ENCODE results near the gene GINS1.
"Not testable (repeated sequence)": the region's sequence is repeated elsewhere in the genome, so short reads cannot be mapped to it uniquely, and the experiment has no call there.

GINS1 gene

DNA sequence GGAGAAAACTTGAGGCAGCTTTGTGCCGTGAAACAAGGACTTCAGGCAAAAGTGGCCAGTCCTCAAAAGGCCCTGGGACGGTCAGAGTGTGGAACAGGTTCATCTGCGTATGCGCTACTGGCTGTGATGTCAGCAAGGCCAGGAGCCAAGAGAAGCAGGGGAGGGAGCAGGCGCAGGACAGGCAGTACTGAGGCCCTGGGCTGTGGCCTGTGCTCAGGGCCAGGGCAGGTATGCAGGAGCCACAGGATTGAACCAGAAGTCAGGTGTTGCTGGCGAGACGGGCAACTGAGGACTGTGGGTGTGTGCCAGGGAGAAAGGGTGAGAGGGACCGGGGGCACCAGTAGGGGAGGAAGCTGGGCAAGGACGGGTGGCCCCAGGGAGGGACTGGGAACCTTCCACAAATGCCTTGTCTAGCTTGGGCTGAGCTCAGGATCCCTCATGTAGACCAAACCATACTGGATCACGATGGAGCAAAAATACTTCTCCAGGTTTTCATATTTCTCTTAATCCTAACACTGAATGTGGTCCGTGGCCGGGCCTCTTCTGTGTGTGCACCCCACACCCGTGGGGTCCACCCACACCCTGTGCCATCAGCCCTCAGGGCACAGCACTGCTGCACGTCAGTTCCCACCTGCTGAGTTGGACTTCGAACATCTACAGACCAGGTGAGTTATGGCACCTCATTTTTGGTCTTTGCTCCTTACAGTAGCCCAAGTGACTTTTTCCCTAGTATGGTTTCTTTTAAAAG, 46.9 kb downstream of the GINS1 start:
- DNase-seq (ENCODE audit: low spot score): no peak

DNA sequence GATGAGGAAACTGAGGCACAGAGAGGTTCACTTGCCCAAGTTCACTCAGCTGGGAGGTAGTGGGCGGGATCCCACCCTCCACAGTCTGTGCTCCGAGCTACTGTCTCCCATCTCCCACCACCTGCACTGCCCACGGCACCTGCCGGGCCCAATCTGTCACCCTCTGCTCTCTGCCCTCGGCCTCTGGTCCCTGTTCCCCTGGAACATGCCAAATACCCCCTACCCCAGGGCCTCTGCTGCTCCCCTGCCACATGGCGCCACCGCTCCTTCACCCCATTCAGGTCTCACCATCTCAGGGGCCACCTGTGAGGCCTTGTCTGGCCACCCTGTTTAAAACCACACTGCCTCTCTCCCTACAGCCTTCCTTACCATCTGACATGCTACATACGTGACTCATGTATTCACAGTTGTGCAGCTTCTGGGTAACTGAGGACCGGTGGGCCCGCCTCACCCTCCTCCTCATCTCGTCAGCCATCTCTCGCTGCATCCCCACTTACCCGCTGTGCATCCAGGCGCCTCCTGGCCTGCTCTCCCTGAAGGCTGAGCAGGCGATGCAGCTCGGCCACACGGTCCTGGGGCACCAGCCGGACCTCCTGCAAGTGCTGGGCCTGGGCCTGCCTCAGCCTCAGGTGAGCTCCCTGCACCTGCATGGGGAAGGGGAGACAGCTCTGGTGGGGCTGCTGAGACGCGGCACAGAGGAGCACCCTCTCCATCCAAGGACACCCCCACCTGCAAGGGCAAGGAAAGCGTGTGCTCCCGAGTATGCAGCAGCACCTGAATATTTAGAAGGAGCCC, 50.6 kb downstream of the GINS1 start:
- DNase-seq (ENCODE audit: low spot score): no peak

DNA sequence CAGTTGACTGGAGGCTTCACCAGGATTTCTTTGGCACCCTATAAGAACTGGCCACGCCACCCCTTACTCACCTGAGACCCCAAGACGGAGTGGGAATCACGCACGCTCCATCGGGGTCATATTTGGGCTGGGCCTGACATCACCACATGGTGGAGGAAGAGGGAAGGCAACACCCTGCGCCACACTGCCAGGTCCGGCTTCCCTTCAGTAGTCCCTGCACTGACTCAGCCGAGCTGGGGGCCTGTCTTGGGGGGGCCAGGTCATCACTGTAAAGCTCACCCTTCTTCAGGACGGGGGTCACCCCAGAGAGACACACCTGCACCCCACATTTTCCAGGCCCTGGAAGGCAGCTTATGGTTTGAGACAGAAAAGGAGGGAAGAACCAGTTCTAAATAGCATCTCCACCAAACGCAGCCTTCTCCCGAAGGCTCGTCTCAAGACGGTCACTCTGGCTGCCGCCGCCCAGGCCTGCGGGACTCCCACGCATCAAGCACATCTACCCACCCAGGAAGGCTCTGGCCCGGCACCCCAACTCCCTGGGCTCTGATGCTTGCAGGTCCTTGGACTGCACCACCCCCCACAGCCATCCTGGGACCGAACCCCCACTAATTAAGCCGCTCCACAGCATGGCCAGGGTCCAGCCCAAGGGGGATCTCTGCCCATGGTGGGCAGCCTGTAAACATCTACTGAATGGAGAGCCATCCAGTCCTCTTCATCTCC, 51.8 kb downstream of the GINS1 start:
- no peak for DNase-seq (ENCODE audit: low spot score)

DNA sequence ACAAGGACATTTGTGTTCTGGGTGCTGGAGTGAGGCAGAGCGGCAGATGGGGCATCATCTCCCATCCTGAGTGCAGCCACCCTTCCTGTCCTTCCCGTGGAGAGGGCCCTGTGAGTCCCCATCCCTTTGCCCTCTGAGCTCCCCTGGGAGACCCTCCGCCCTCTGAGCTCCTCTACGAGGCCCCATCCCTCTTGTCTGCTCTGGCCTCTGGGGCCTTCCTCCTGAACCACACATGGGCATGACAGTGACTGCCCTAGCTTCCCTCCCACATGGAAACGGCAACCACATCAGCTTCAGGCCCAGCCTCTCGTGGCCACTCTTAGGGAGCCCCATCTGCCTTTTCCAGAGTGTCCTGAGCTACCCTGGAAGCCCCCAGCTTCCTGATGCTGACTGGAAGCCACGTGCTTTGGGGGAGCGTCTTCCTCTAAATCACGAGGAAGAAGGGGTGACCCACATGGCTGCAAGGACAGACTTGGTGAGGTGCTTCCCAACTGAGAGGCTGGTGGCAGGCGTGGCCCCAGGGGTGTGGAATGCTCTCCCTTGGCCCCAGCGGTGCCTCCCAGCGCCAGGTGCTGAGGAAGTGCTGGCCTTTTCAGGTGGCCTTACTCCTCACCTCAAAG, 52.6 kb downstream of the GINS1 start:
- no peak for DNase-seq (ENCODE audit: low spot score)

DNA sequence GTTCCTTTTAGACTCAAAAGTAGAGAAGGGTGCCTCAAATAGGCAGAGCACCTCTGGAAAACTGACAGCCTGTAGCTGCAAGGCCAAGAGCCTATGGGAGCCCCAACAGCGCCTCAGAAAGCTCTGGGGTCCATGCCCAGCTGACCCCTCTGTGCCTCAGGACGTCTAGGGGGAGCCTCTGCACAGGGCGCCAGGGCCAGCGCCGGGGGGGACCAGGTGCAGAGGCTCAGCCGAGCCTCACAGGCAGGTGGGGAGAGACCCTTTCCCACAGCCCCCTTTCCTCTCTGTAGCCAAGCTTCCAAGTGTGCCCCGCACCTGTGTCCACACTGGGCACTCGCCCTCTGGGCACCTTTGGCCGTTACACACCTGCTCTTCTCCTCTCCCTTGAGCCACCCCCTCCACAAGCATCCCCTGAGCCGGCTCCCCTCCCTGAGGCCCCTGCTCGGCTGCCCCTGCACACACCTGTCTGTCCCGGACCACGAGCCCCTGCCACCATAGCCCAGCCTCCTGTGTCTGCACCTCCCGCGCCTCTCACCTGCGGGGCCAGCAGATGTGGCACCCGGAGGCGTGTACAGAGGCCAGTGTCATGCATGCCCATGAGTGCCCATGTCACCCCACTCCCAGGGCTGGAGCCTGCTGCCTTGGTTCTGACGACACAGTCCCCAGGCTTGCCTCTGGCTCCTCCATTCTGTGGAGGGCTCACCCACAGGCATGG, 53.2 kb downstream of the GINS1 start:
- DNase-seq (ENCODE audit: low spot score): no peak

DNA sequence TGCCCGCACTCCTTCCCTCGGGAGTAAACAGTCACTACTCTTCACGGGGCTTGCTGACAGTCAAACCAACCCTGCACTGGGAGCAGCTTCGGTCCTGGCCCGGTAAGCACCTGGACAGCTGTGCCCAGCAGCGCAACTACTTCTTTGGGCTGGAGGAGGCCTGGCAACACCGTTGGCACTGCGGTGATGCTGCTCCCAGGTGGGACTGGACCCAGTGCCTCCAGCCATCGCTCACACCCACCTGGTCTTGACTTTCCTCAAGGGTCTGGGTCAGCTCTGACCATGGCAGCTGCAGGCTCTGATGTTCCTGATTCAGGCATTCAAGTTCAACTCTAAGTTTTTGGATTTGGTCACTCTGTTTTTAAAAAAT, 53.8 kb downstream of the GINS1 start:
- no peak for DNase-seq (ENCODE audit: low spot score)

DNA sequence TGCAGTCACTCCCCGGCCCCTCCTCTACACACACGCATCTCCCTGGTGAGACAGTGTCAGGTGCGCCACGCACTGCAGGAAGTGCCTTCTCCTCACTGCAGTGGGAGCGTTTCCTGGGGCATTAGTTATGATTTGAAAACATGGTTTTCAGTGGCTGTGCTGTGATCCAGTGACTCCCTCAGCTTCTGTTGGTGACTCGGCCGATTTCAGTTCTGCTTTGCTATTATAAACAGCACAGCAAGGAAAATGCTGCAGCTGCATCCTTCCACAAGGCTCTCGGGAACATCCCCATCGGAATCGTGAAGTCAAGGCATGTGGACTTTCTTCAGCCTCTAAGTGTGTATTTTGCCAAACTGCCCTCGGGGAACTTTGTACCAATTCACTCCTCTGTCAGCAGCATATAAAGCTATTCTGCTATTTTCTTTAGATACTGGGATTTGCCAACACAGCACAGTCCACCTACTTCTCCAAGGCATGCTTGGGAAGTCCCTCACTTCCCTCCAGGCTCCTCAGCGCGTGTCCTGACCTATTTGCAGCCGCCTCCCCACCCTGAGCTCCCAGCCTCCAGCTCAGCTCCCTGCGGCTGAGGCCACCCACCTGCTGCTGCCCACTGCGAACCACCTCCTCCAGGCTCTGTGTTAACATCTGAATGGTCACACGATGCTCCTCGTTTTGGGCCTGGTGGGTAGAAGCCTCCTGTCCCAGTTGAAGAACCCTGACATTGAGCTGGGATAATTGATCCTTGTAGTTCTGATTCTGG, 54.5 kb downstream of the GINS1 start:
- no peak for DNase-seq (ENCODE audit: low spot score)

DNA sequence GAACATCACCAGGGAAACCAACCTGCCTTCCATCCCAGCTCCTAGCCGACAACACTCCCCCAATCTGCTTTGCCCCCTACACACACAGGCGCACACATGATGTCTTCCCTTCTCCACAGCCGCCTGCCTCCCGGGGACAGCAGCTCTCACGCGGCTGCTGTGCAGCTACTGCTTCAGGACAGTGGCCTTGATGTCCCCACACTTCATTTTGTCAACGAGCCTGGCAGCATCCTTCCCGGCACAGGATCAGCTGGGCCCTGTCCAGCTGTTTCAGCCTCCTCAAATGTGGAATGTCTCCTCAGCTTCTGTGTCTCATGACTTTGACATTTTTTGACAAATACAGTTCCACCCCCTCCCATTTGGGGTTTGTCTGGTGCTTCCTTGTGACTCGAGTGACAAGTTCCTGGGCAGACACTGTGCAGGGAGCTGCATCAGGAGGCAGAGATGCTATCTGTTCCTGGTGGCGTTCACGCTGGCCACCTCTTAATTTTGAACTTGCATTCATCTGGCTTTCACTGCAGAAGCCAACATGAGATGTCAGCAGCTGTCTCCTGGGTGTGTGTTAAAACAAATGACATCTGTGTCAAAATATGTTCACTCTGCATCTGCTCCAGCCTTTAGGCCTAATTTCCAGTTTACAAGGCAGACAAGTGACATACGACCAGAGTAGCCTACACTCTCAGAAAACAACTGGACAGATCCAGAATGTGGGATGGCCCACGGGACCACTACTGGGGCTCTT, 57.2 kb downstream of the GINS1 start:
- no peak for DNase-seq (ENCODE audit: low spot score)

DNA sequence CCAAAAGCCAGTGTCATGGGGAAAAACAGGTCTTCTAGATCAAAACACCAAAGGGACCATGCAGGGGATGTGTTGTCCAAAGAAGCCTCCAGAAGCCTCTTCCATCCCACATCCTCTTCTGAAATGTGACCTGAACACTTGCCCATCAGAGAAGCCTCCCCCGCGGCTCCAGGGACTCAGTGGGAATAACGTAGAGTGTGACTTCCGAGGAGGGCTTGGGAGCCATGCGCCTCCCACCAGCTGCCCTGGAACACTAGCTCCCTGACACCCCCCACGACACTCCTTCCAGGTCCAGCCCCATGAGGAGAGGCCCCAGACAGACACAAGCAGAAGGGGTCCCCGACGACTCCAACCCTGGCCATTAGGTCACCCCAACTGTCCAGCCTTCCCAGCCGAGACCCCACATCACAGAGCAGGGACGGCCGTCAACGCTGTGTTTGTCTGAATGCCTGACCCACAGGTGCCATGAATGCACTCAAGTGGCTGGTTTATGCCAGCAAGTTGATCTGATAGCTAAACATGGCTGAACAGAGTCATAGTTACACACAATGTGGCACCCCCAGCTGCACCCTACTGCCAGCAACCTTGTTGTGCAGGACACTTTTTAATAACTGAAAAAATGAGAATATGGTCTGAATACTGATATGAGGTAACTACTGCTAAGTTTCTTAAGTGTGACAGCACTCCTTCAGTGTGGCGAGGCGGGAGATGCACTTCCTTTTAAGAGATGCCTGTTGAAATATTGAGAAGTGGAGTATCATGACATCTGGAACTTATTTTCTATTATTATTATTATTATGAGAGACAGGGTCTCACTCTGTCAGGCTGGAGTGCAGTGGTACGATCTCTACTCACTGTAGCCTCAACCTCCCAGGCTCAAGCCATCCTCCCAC, 58.0 kb downstream of the GINS1 start:
- DNase-seq (ENCODE audit: low spot score): no peak

DNA sequence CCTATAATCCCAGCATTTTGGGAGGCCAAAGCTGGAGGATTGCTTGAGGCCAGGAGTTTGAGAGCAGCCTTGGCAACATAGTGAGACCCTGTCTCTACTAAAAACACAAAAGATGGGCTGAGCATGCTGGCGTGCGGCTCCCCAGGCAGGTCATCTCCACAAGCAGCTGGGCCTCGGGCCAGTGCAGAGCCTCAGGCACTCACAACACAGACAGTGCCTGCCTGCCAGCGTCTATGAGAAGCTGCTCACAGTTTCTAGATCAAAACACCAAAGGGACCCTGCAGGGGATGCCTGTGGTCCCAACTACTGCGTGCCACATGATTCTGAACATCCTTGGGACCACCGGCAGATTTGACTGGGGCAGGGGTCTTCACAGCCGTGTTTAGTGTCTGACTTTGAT, 59.4 kb downstream of the GINS1 start:
- no peak for DNase-seq (ENCODE audit: low spot score)

DNA sequence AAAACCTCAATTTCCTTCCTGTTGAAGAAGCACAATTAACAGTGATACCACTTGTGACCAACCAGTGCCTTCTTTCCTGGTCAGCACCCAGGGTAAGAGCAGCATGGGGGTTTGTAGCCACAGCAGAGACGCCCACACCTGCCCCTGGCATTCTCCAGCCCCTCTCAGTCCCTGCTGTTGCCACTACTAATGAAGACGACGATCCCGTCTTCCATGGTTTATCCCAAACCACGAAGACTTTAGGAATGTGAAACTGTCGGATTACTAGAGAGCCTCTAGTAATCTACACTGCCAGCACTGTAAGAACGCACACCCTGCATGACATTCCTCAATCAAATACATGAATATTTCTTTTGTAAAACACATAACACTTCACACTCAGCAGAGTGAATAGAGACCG, 60.0 kb downstream of the GINS1 start:
- DNase-seq (ENCODE audit: low spot score): no peak

DNA sequence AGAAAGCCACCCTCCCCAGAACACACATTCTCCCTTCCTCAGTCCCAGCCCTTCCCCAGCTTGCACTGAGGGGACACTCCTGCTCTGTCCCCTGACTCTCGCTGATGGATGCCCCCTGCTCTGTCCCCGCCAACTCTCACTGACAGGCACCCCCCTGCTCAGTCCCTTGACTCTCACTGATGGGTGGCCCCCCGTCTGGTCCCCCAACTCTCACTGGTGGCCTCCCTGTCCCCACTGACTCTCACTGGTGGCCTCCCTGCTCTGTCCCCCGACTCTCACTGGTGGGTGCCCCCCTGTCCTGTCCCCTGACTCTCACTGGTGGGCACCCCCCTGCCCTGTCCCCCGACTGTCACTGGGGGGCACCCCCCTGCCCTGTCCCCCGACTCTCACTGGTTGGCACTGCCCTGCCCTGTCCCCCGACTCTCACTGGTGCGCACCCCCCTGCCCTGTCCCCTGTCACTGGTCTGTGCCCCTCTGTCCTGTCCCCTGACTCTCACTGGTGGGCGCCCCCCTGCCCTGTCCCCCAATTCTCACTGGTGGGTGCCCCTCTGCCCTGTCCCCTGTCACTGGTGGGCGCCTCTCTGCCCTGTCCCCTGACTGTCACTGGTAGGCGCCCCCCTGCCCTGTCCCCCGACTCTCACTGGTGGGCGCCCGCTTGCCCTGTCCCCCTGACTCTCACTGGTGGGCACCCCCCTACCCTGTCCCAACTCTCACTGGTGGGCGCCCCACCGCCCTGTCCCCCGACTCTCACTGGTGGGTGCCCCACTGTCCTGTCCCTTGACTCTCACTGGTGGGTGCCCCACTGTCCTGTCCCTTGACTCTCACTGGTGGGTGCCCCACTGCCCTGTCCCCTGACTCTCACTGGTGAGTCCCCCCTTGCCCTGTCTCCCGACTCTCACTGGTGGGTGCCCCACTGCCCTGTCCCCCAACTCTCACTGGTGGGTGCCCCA, 60.9 kb downstream of the GINS1 start:
- DNase-seq (ENCODE audit: low spot score): no peak

DNA sequence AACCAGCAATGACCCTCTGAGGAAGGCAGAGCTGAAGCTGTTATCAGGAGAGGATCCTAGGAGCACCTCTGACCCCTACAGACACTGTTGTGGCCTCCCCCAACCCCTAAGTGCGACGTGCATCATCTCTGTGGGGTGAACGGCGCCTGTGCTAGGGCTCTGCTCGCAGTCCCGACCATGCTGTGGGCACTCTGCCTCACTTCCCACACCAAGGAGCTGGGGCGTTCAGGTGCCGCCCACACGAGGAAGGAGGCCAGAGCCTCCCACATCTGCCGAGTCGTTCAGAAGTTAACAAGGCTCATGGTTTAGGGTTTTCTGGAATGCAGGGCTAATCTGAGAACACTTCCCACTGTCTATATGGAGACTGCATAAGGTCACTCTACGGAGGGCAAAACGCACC, 62.1 kb downstream of the GINS1 start:
- DNase-seq (ENCODE audit: low spot score): no peak

DNA sequence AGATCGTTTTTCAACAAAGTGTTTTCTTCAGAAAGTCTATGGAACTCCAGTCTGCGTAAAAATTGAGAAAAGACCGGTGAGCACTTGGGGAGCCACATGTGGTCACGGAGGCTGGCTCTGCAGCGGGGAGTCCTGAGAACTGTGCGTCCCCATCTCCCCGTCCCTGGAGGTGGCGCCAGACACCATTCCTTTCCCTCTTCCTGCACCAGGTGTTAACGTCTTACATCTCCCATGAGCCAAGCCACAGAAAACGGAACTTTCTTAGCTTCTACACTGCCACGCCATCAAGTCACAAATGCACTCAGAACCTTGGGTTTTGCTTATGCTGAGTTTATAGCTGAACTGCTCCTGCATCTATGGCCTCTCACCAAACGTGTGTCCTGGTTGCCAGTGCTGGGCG, 62.6 kb downstream of the GINS1 start:
- no peak for DNase-seq (ENCODE audit: low spot score)

DNA sequence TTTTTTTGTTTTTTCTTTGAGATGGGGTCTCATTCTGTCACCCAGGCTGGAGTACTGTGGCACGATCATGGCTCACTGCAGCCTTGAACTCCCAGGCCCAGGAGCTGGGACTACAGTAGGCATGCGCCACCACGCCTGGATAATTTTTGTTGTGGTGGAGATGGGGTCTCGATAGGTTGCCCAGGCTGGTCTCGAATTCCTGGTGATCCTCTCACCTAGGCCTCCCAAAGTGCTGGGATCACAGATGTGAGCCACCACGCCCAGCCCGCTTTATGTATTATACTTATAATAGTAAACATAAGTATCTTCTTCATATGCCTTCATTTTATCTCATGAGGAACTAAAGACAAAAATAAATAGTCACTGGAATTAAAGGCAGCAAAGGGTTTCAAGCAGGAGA, 63.5 kb downstream of the GINS1 start:
- no peak for DNase-seq (ENCODE audit: low spot score)

DNA sequence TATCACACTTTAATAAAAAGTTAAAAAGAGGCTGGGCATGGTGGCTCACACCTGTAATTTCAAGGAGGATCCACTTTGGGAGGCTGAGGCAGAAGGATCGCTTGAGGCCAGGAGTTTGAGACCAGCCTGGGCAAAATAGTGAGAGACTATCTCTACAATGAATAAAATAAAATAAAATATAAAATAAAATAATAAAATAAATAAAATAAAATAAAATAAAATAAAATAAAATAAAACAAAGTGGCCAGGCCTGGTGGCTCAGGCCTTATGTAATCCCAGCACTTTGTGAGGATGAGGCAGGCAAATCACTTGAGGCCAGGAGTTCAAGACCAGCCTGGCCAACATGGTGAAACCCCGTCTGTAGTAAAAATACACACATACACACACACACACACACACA, 65.8 kb downstream of the GINS1 start:
- DNase-seq (ENCODE audit: low spot score): not testable (repeated sequence)

DNA sequence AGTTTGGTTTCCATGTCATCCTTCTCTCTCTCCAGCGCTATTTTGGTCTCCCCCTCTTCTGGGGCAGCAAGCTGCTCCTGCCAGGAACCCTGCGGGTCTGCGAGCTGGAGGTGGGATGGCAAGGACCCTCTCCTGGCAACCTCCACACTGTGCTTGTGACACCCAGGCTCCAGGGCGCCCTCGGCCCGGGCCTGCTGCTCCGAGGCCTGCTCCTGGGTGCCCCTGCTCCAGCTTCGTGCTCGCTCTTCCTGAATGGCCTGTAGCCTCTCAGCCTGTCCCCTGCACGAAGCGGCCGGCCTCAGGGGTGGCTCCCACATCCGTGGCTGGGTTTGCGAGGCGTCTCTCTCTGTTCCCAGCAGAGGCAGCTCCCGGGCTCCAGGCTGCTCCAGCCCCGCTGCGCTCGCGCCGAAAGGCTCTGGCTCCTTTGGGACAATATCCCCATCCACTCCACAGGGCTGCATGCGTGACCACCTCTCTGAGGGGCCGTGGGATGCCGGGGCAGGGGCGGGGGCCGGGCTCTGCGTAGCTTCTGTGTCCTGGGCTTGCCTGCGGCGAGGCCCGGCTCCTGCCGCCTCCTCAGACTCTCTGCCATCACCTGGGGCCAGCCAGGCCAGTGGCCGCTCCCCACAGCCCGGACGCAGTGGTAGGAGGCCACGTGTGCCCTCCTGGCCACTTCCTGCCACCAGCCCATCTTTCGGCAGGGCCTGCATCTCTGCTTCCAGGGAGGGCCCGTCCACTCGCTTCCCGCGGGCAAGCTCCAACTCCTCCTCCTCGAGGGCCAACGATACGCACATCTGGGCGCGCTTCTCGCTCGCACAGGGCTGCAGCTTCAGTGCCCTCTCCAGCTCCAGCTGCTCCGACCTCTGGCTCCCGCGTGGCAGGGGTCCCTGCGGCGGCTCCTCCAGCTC, 68.9 kb downstream of the GINS1 start:
- DNase-seq (ENCODE audit: low spot score): no peak
